SW480 (cell line): ENCODE measurements around the gene APP.

Experiments
- DNase-seq: peaks from one replicate; pipeline ENCODE4 v3.0.0-alpha.2; 2016; ENCODE audit warnings: low spot score

Gene APP

GRCh38 chr21:26170471-26171257 lies at the start of gene APP:
Gene APP (minus strand): TSS chr21:26170770. CDS start chr21:26170620, 150 bp downstream.
- DNase-seq = peak; percentile 75

- no peak for DNase-seq
These were observed 41.6 kb upstream of the APP start for GRCh38 chr21:26212220-26212619.

- no peak for DNase-seq
These were observed 40.0 kb upstream of the APP start for GRCh38 chr21:26210614-26211013.

- no peak for DNase-seq
These were observed 36.5 kb upstream of the APP start for GRCh38 chr21:26207021-26207420.

- DNase-seq = no peak
These were observed 28.9 kb upstream of the APP start for GRCh38 chr21:26199456-26199855.

GRCh38 chr21:26195708-26196107 lies 25.1 kb upstream of the APP start:
- no peak for DNase-seq

GRCh38 chr21:26194811-26195251 lies 24.3 kb upstream of the APP start:
- DNase-seq = no peak

- no peak for DNase-seq
These were observed 23.8 kb upstream of the APP start for GRCh38 chr21:26194326-26194725.

- DNase-seq = no peak
These were observed 21.0 kb upstream of the APP start for GRCh38 chr21:26191609-26192008.

GRCh38 chr21:26188422-26188821 lies 17.9 kb upstream of the APP start:
- DNase-seq = no peak

GRCh38 chr21:26185446-26185845 lies 14.9 kb upstream of the APP start:
- DNase-seq = no peak

GRCh38 chr21:26185021-26185420 lies 14.5 kb upstream of the APP start:
- DNase-seq = no peak

- no peak for DNase-seq
These were observed 8.9 kb upstream of the APP start for GRCh38 chr21:26179501-26179900.

- no peak for DNase-seq
These were observed 7.3 kb upstream of the APP start for GRCh38 chr21:26177746-26178426.

- DNase-seq = peak; percentile 61
These were observed 6.6 kb upstream of the APP start for GRCh38 chr21:26177187-26177586.

GRCh38 chr21:26171258-26172100 lies 909 bp upstream of the APP start:
- no peak for DNase-seq

- peak; percentile 79 for DNase-seq
These were observed 729 bp downstream of the APP start for GRCh38 chr21:26169611-26170470.

- peak; percentile 85 for DNase-seq
These were observed 1.4 kb downstream of the APP start for GRCh38 chr21:26169061-26169610.

GRCh38 chr21:26168371-26168770 lies 2.2 kb downstream of the APP start:
- DNase-seq = no peak

GRCh38 chr21:26167593-26167992 lies 3.0 kb downstream of the APP start:
- DNase-seq = no peak

- DNase-seq = no peak
These were observed 5.2 kb downstream of the APP start for GRCh38 chr21:26165331-26165730.
